ENCODE measurements around the gene ZNF648.

The ZNF648 gene

GRCh38 chr1:182087304-182087703 is 25.8 kb upstream of the ZNF648 start:
- no peak overlapping the region for H3K4me3 ChIP-seq (ENCODE audit: insufficient read depth, low read length, poor library complexity, severe bottlenecking)
- no peaks in the 10 kb centered on the region for H3F3A ChIP-seq (ENCODE audit: insufficient read depth)
- no peak overlapping the region for H2AFZ ChIP-seq (ENCODE audit: low read depth, low read length, severe bottlenecking)
- H3K27me3 ChIP-seq (ENCODE audit: low read length) = no peaks in the 10 kb centered on the region
- H4K20me1 ChIP-seq (ENCODE audit: low read depth, low read length) = no peaks in the 10 kb centered on the region
- no peak for TF ChIP-seq EZH2phosphoT487 (conservative IDR thresholded peaks at IDR 0.05; ENCODE audit: low read length)
- TF ChIP-seq, protein P1, sequence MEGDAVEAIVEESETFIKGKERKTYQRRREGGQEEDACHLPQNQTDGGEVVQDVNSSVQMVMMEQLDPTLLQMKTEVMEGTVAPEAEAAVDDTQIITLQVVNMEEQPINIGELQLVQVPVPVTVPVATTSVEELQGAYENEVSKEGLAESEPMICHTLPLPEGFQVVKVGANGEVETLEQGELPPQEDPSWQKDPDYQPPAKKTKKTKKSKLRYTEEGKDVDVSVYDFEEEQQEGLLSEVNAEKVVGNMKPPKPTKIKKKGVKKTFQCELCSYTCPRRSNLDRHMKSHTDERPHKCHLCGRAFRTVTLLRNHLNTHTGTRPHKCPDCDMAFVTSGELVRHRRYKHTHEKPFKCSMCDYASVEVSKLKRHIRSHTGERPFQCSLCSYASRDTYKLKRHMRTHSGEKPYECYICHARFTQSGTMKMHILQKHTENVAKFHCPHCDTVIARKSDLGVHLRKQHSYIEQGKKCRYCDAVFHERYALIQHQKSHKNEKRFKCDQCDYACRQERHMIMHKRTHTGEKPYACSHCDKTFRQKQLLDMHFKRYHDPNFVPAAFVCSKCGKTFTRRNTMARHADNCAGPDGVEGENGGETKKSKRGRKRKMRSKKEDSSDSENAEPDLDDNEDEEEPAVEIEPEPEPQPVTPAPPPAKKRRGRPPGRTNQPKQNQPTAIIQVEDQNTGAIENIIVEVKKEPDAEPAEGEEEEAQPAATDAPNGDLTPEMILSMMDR (IDR thresholded peaks at IDR 0.05; ENCODE audit: insufficient read depth, low read length, poor library complexity, severe bottlenecking) = no peak
- no peaks in the 10 kb centered on the region for H3K9me2 ChIP-seq (replicated peaks; ENCODE audit: insufficient read depth, low read length)
- no peaks in the 10 kb centered on the region for H3K79me2 ChIP-seq (ENCODE audit: insufficient read depth, low read length)
- H3K9me3 ChIP-seq (ENCODE audit: insufficient read depth, low read length) = no peaks in the 10 kb centered on the region
- H3K27ac ChIP-seq (ENCODE audit: low read depth, low read length) = no peak overlapping the region
- no peak overlapping the region for H3K4me2 ChIP-seq (ENCODE audit: low read depth, low read length, poor library complexity, severe bottlenecking)
- no peak overlapping the region for H3K9ac ChIP-seq (ENCODE audit: low read length)
- no peaks in the 10 kb centered on the region for H3K36me3 ChIP-seq (ENCODE audit: low read length)

GRCh38 chr1:182086620-182087019 is 25.1 kb upstream of the ZNF648 start:
- no peak overlapping the region for H3K9ac ChIP-seq (ENCODE audit: low read length)
- no peaks in the 10 kb centered on the region for H3K9me2 ChIP-seq (replicated peaks; ENCODE audit: insufficient read depth, low read length)
- no peaks in the 10 kb centered on the region for H3K36me3 ChIP-seq (ENCODE audit: low read length)
- H2AFZ ChIP-seq (ENCODE audit: low read depth, low read length, severe bottlenecking) = no peak overlapping the region
- H4K20me1 ChIP-seq (ENCODE audit: low read depth, low read length) = no peaks in the 10 kb centered on the region
- no peaks in the 10 kb centered on the region for H3F3A ChIP-seq (ENCODE audit: insufficient read depth)
- H3K27me3 ChIP-seq (ENCODE audit: low read length) = no peaks in the 10 kb centered on the region
- H3K27ac ChIP-seq (ENCODE audit: low read depth, low read length) = no peak overlapping the region
- H3K4me3 ChIP-seq (ENCODE audit: insufficient read depth, low read length, poor library complexity, severe bottlenecking) = no peak overlapping the region
- TF ChIP-seq, protein P1 (IDR thresholded peaks at IDR 0.05; ENCODE audit: insufficient read depth, low read length, poor library complexity, severe bottlenecking) = no peak
- no peak for TF ChIP-seq EZH2phosphoT487 (conservative IDR thresholded peaks at IDR 0.05; ENCODE audit: low read length)
- H3K79me2 ChIP-seq (ENCODE audit: insufficient read depth, low read length) = no peaks in the 10 kb centered on the region
- H3K4me2 ChIP-seq (ENCODE audit: low read depth, low read length, poor library complexity, severe bottlenecking) = no peak overlapping the region
- no peaks in the 10 kb centered on the region for H3K9me3 ChIP-seq (ENCODE audit: insufficient read depth, low read length)

GRCh38 chr1:182086136-182086535 is 24.6 kb upstream of the ZNF648 start:
- Histone ChIP-seq H3K9me3 (ENCODE audit: insufficient read depth, low read length) (no peaks in the 10 kb centered on the region), H2AFZ (ENCODE audit: low read depth, low read length, severe bottlenecking) (no peak overlapping the region), H3K36me3 (ENCODE audit: low read length) (no peaks in the 10 kb centered on the region), H3F3A (ENCODE audit: insufficient read depth) (no peaks in the 10 kb centered on the region), H3K27ac (ENCODE audit: low read depth, low read length) (no peak overlapping the region), H3K79me2 (ENCODE audit: insufficient read depth, low read length) (no peaks in the 10 kb centered on the region), H3K9ac (ENCODE audit: low read length) (no peak overlapping the region), H4K20me1 (ENCODE audit: low read depth, low read length) (no peaks in the 10 kb centered on the region), H3K4me3 (ENCODE audit: insufficient read depth, low read length, poor library complexity, severe bottlenecking) (no peak overlapping the region), H3K9me2 (replicated peaks; ENCODE audit: insufficient read depth, low read length) (no peaks in the 10 kb centered on the region), H3K4me2 (ENCODE audit: low read depth, low read length, poor library complexity, severe bottlenecking) (no peak overlapping the region), H3K27me3 (ENCODE audit: low read length) (no peaks in the 10 kb centered on the region)
- TF ChIP-seq, protein P1 (IDR thresholded peaks at IDR 0.05; ENCODE audit: insufficient read depth, low read length, poor library complexity, severe bottlenecking) = no peak
- no peak for TF ChIP-seq EZH2phosphoT487 (conservative IDR thresholded peaks at IDR 0.05; ENCODE audit: low read length)

All from SU-DHL-6 (cell line).